ENCODE results near the gene HSPA12B. TPM values are rescaled to one million over a fixed set of nuclear protein-coding genes. Genes with fewer than 3 reads are reported as not detected.

HSPA12B gene
- total RNA-seq, 1 donor from 2014 or later: 64.8 TPM

DNA sequence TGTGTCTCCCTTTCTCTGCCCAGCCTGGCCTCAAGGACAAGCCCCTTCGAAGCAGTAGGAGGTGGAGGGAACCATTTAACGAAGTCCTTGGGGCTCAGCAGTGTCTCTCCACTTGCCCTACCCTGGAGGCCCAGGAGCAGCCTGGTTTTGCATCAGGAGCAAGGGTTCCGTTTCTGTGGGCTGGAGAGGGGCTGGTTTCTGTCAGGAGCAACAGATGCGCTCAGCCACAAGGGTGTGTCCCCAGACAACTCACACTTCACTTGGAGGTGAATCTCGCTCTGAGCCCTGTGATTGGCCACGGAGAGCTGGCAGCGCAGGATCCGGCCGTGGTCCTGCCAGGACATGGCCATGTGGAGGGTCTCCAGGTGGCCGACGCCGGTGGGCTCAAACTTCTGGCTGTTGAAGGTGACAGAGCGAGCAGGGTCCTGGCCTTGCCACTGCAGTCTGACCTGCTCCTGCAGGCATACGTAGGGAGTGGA is 27.0 kb upstream of the HSPA12B start:
- Histone ChIP-seq H3K9me3 (no peaks in the 10 kb centered on the region), H3K4me1 (peaks cover 4 to 5% of the 10 kb centered on the region in 2 donors), H3K4me3 (no peak overlapping the region), H3K27me3 (no peaks in the 10 kb centered on the region), H3K27ac (no peak overlapping the region), H3K36me3 (no peaks in the 10 kb centered on the region)
- TF ChIP-seq, protein P1, sequence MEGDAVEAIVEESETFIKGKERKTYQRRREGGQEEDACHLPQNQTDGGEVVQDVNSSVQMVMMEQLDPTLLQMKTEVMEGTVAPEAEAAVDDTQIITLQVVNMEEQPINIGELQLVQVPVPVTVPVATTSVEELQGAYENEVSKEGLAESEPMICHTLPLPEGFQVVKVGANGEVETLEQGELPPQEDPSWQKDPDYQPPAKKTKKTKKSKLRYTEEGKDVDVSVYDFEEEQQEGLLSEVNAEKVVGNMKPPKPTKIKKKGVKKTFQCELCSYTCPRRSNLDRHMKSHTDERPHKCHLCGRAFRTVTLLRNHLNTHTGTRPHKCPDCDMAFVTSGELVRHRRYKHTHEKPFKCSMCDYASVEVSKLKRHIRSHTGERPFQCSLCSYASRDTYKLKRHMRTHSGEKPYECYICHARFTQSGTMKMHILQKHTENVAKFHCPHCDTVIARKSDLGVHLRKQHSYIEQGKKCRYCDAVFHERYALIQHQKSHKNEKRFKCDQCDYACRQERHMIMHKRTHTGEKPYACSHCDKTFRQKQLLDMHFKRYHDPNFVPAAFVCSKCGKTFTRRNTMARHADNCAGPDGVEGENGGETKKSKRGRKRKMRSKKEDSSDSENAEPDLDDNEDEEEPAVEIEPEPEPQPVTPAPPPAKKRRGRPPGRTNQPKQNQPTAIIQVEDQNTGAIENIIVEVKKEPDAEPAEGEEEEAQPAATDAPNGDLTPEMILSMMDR (IDR thresholded peaks at IDR 0.05): no peak
- intact Hi-C loops (cut with DNase I): no loop called here
- no peak for DNase-seq (ENCODE audit: low spot score in 2 of 2)

DNA sequence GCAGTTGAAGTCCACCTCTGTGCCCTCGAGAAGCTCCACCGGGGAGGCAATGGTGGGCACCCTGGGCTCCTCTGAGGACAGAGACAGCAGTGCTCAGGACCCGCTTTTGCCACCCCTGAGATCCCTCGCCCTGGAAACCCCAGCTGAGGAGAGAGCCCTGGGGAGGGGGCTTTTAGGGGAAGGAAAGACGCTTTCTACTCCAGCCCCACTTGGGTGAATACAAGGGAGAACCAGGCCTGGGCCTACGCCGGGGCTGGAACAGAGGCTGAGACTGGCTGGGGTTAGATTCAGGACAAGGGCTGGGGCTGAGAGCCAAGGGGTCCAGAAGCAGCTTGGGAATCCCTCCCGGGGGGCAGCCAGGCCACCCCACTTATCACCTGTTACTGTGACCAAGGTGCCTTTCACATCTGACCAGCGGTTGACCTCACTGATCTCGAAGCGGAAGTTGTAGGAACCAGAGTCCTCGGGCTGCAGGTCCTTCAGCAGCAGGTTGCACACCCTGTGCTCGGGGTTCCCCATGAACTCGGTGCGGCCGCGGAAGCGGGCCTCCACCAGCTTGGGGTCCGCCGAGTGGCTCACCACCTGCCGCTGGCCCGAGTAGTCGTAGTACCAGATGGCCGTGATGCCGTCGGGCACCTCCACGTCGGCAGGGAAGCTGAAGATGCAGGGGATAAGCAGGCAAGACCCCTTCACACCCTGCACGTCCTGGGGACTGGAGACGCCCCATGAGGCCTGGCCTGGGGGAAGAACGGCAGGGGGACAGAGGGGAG is 26.3 kb upstream of the HSPA12B start:
- peak overlapping the region; percentile 61 to 69 for H3K27ac ChIP-seq
- TF ChIP-seq, protein P1 (IDR thresholded peaks at IDR 0.05): no peak
- no peaks in the 10 kb centered on the region for H3K9me3 ChIP-seq
- intact Hi-C loops (cut with DNase I): no loop called here
- H3K27me3 ChIP-seq: no peaks in the 10 kb centered on the region
- DNase-seq (ENCODE audit: low spot score in 2 of 2): no peak
- no peaks in the 10 kb centered on the region for H3K36me3 ChIP-seq
- H3K4me3 ChIP-seq: no peak overlapping the region
- H3K4me1 ChIP-seq: peaks cover 4 to 5% of the 10 kb centered on the region in 2 donors

DNA sequence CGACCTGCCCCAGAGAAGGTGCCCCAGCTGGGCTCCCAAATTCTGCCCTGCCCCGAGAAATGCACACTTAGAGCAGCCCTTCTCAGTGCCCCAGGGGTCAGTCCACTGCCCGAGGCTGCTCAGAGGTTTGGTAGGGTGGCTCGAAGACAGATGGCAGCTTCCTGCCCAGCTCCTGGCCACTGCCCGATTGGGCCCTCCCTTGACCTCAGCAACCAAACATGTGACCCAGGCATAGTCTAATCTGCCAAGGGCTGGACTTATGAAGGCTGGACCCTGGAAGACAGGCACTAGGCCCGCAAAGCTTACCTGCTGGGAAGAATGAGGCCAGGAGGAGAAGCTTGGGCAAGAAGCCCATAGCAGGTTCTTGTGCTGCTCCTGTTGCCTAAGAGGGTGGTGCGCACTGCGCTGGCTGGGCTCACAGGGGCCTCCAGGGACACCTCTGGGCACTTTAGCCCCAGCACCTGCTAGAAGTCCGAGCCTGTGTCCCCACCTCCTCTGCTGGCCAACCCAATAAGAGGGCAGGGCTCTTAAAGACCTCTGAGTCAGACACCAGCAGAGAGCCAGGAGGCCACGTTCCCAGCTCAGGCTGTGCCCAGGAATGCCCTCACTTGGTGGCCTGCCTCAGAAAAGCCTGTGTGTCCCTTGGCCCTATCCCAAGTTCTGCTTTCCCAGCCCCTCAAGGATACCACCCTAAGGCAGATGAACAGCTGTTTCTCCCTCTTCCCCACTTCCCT is 25.5 kb upstream of the HSPA12B start:
- H3K27ac ChIP-seq: peak overlapping the region; percentile 61 to 69
- H3K9me3 ChIP-seq: no peaks in the 10 kb centered on the region
- no peak overlapping the region for H3K4me3 ChIP-seq
- TF ChIP-seq, protein P1 (IDR thresholded peaks at IDR 0.05): no peak
- H3K36me3 ChIP-seq: no peaks in the 10 kb centered on the region
- no peaks in the 10 kb centered on the region for H3K27me3 ChIP-seq
- H3K4me1 ChIP-seq: peaks cover 4 to 5% of the 10 kb centered on the region in 2 donors
- intact Hi-C loops (cut with DNase I): loop anchor here (1.0 kb wide), 1 partner anchor 20 kb away; no protein-coding TSS in a partner anchor
- peak; percentile 70 to 86 for DNase-seq (ENCODE audit: low spot score in 2 of 2)

DNA sequence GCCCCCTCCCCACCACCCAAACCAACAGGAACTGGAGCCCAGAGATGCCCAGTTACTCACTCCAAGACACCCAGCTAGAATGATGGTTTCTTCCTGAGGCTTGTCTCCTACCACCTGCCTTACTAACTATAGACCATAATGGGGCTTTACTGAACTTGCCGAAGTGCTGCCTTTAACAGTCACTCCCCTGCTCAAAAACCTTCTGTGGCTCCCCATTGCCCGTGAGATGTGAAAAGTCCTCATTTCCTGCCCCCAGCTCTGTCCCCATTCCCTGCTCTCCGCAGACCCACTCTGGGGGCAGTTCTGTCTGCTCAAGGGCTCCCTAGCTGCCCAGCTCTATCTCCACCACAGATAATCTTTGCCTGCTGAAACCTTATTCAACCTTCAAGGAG is 25.0 kb upstream of the HSPA12B start:
- DNase-seq (ENCODE audit: low spot score in 2 of 2): no peak
- intact Hi-C loops (cut with DNase I): loop anchor here (1.0 kb wide), 1 partner anchor 20 kb away; no protein-coding TSS in a partner anchor
- Histone ChIP-seq H3K36me3 (no peaks in the 10 kb centered on the region), H3K4me3 (no peak overlapping the region), H3K27me3 (no peaks in the 10 kb centered on the region), H3K4me1 (peaks cover 4 to 5% of the 10 kb centered on the region in 2 donors), H3K27ac (peak overlapping the region; percentile 43 to 50), H3K9me3 (no peaks in the 10 kb centered on the region)
- TF ChIP-seq, protein P1 (IDR thresholded peaks at IDR 0.05): no peak

DNA sequence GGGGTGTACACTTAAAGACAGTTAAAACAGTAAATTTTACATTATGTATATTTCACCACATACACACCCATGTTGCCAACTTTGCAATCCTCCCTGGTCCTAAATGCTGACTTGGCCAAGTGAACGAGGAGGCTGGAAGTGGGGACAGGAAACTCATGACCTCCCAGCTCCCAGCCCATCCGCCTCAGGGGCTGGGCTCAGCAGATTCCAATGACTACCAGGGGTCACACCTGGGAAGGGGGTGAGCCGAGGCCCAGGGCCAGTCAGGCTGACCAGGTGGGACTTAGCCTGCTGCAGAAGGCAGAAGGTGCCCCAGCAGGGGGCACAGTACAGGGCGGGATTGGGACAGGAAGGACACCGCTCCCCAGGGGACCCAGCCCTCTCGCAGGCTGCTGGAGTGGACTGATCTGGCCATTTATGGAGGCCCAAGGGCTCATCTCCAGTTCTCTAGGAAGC is 22.4 kb upstream of the HSPA12B start:
- intact Hi-C loops (cut with DNase I): no loop called here
- peak in 1 of 2 donors; percentile 64 for DNase-seq (ENCODE audit: low spot score in 2 of 2)
- H3K4me3 ChIP-seq: no peak overlapping the region
- TF ChIP-seq, protein P1 (IDR thresholded peaks at IDR 0.05): no peak
- H3K9me3 ChIP-seq: no peaks in the 10 kb centered on the region
- H3K27ac ChIP-seq: no peak overlapping the region
- H3K36me3 ChIP-seq: no peaks in the 10 kb centered on the region
- H3K27me3 ChIP-seq: no peaks in the 10 kb centered on the region
- peaks cover 4 to 5% of the 10 kb centered on the region in 2 donors for H3K4me1 ChIP-seq
